Measurements from ENCODE around the gene RAI14. TPM values are rescaled to one million over a fixed set of nuclear protein-coding genes. Genes with fewer than 3 reads are reported as not detected.

The RAI14 gene
- total and polyA plus RNA-seq, 2 experiments from 2014 or later: 42.2 to 49.6 TPM

DNA sequence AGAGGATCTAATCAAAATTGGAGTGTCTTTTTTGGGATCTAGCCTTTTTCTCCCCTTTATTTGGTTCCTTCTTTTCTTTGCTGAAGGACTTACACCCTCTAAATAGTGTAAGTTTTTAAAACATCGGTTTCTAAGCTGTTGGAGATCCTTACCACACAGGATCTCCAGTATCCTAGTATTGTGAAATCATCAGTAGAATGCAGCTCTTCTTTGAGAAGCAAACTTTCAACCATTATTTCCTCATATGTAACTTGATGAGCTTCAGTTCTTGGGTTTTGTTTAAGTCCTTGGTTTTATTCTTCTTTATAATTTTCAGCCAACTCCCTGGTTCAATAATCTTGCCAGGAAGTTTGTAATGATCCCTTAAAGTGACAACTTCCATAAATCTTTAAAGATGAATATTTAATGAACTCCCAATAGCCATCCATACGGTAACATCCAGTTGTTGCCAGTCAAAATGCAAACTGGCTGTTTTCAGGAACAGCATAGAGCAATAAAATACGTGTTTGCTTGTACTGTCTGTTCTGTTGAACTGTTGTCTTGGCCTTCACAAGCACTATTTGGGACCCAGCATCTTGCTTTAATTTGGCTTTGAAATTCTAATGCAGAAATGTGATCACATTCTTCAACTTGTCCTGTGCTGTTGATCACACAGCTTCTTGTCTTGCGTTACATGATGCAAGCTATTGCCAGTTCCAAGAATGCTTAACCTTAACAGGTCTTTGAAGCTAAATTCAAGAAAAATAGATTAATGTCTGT lies 148.0 kb downstream of the RAI14 start:
- 78% methylated on average over 4 of the region's 4 CpGs for WGBS (ENCODE audit: low lambda C conversion rate, missing lambda C conversion rate)
- DNase-seq (ENCODE audit: low spot score): no peak
- H3K9me3 ChIP-seq (ENCODE audit: low read depth): no peaks in the 10 kb centered on the region
- no peaks in the 10 kb centered on the region for H3K27me3 ChIP-seq
- H4K20me1 ChIP-seq (ENCODE audit: insufficient read depth, poor library complexity, severe bottlenecking): no peaks in the 10 kb centered on the region
- TF ChIP-seq, protein P1, sequence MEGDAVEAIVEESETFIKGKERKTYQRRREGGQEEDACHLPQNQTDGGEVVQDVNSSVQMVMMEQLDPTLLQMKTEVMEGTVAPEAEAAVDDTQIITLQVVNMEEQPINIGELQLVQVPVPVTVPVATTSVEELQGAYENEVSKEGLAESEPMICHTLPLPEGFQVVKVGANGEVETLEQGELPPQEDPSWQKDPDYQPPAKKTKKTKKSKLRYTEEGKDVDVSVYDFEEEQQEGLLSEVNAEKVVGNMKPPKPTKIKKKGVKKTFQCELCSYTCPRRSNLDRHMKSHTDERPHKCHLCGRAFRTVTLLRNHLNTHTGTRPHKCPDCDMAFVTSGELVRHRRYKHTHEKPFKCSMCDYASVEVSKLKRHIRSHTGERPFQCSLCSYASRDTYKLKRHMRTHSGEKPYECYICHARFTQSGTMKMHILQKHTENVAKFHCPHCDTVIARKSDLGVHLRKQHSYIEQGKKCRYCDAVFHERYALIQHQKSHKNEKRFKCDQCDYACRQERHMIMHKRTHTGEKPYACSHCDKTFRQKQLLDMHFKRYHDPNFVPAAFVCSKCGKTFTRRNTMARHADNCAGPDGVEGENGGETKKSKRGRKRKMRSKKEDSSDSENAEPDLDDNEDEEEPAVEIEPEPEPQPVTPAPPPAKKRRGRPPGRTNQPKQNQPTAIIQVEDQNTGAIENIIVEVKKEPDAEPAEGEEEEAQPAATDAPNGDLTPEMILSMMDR (IDR thresholded peaks at IDR 0.05; ENCODE audit: poor library complexity): no peak
- TF ChIP-seq EZH2 (IDR thresholded peaks at IDR 0.05; ENCODE audit: borderline replicate concordance) (no peak), EZH2phosphoT487 (IDR thresholded peaks at IDR 0.05; ENCODE audit: low read depth, severe bottlenecking, unreplicated experiment) (no peak)
- no peaks in the 10 kb centered on the region for H3K36me3 ChIP-seq (replicated peaks; ENCODE audit: insufficient read depth, low read depth)
- peak overlapping the region; percentile 13 for H3K27ac ChIP-seq
- no peaks in the 10 kb centered on the region for H3K9me2 ChIP-seq (replicated peaks; ENCODE audit: insufficient read depth)
- no peak overlapping the region for H2AFZ ChIP-seq
- no peak overlapping the region for H3K4me3 ChIP-seq
- H3K4me1 ChIP-seq (ENCODE audit: insufficient read depth): no peaks in the 10 kb centered on the region
- no peak overlapping the region for H3K4me2 ChIP-seq
- no peaks in the 10 kb centered on the region for H3K79me2 ChIP-seq

DNA sequence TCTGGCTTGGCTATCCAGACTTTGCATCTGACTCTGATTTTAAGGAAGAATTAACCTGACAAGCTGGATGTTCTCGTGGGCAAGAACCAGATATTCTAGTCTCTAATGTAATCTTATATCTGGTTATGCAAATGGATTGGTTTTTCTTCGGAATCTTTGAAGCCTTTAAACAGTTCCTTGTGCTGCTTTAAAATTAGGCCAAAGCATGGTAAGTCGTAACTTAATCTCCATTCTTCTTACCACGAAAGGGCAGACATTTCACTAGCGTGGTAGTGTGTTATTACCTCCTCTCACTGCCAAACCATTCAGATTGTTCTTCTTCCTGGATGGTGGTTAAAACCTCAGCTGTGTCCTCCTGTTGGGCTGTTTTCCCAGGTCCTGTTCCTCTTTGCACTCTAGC lies 148.8 kb downstream of the RAI14 start:
- Histone ChIP-seq H3K27me3 (no peaks in the 10 kb centered on the region), H3K4me1 (ENCODE audit: insufficient read depth) (no peaks in the 10 kb centered on the region), H2AFZ (no peak overlapping the region), H3K27ac (peak overlapping the region; percentile 13), H3K9me2 (replicated peaks; ENCODE audit: insufficient read depth) (no peaks in the 10 kb centered on the region), H3K4me3 (no peak overlapping the region), H3K79me2 (no peaks in the 10 kb centered on the region), H3K9me3 (ENCODE audit: low read depth) (no peaks in the 10 kb centered on the region), H3K4me2 (no peak overlapping the region), H3K36me3 (replicated peaks; ENCODE audit: insufficient read depth, low read depth) (no peaks in the 10 kb centered on the region), H4K20me1 (ENCODE audit: insufficient read depth, poor library complexity, severe bottlenecking) (no peaks in the 10 kb centered on the region)
- WGBS (ENCODE audit: low lambda C conversion rate, missing lambda C conversion rate): 76% methylated on average over 5 of the region's 5 CpGs
- TF ChIP-seq, protein P1 (IDR thresholded peaks at IDR 0.05; ENCODE audit: poor library complexity): no peak
- TF ChIP-seq EZH2 (IDR thresholded peaks at IDR 0.05; ENCODE audit: borderline replicate concordance): no peak
- no peak for TF ChIP-seq EZH2phosphoT487 (IDR thresholded peaks at IDR 0.05; ENCODE audit: low read depth, severe bottlenecking, unreplicated experiment)
- no peak for DNase-seq (ENCODE audit: low spot score)

DNA sequence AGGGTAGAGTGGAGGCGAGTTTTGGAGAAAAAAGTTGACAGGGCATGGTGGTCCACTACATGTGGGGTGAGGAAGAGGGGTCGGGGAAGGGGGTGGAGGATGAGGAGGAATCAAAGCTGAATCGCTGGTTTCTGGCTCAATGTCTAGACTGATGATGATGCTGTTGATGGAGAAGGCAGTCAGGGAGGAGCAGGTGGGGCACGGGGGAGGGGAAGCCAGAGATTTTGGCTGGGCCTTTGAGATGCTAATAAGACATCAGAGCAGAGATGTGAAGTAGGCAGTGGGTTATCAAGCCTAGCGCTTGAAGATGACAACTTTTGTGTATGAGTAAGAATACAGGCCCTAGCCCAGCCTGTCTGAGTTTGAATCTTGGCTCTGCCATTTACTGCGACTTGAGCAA lies 150.4 kb downstream of the RAI14 start:
- H3K4me1 ChIP-seq (ENCODE audit: insufficient read depth): no peaks in the 10 kb centered on the region
- no peaks in the 10 kb centered on the region for H3K27me3 ChIP-seq
- no peaks in the 10 kb centered on the region for H4K20me1 ChIP-seq (ENCODE audit: insufficient read depth, poor library complexity, severe bottlenecking)
- H2AFZ ChIP-seq: no peak overlapping the region
- no peak for TF ChIP-seq EZH2 (IDR thresholded peaks at IDR 0.05; ENCODE audit: borderline replicate concordance)
- TF ChIP-seq EZH2phosphoT487 (IDR thresholded peaks at IDR 0.05; ENCODE audit: low read depth, severe bottlenecking, unreplicated experiment): no peak
- no peak overlapping the region for H3K27ac ChIP-seq
- no peak overlapping the region for H3K4me3 ChIP-seq
- H3K9me3 ChIP-seq (ENCODE audit: low read depth): no peaks in the 10 kb centered on the region
- no peaks in the 10 kb centered on the region for H3K79me2 ChIP-seq
- 97% methylated on average over 6 of the region's 6 CpGs for WGBS (ENCODE audit: low lambda C conversion rate, missing lambda C conversion rate)
- no peaks in the 10 kb centered on the region for H3K9me2 ChIP-seq (replicated peaks; ENCODE audit: insufficient read depth)
- no peak overlapping the region for H3K4me2 ChIP-seq
- no peak for DNase-seq (ENCODE audit: low spot score)
- H3K36me3 ChIP-seq (replicated peaks; ENCODE audit: insufficient read depth, low read depth): no peaks in the 10 kb centered on the region

DNA sequence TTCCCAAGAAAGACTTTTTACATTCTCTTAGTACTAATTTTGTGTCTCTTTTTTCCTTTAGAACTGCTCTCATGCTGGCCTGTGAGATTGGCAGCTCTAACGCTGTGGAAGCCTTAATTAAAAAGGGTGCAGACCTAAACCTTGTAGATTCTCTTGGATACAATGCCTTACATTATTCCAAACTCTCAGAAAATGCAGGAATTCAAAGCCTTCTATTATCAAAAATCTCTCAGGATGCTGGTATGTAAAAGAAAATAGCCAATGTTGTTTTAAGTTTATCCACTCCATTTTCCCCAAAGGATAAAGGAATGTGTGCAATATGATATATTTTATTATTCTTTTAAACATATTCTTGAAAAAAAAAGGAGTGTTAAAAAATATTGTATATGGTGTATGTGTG lies 155.6 kb downstream of the RAI14 start:
- Histone ChIP-seq H2AFZ (no peak overlapping the region), H3K4me3 (no peak overlapping the region), H4K20me1 (ENCODE audit: insufficient read depth, poor library complexity, severe bottlenecking) (no peaks in the 10 kb centered on the region), H3K4me2 (no peak overlapping the region), H3K27ac (no peak overlapping the region), H3K36me3 (replicated peaks; ENCODE audit: insufficient read depth, low read depth) (no peaks in the 10 kb centered on the region), H3K9me2 (replicated peaks; ENCODE audit: insufficient read depth) (no peaks in the 10 kb centered on the region), H3K79me2 (no peaks in the 10 kb centered on the region), H3K4me1 (ENCODE audit: insufficient read depth) (no peaks in the 10 kb centered on the region), H3K9me3 (ENCODE audit: low read depth) (no peaks in the 10 kb centered on the region), H3K27me3 (no peaks in the 10 kb centered on the region)
- TF ChIP-seq EZH2 (IDR thresholded peaks at IDR 0.05; ENCODE audit: borderline replicate concordance) (no peak), EZH2phosphoT487 (IDR thresholded peaks at IDR 0.05; ENCODE audit: low read depth, severe bottlenecking, unreplicated experiment) (no peak)
- TF ChIP-seq, protein P1 (IDR thresholded peaks at IDR 0.05; ENCODE audit: poor library complexity): no peak
- 82% methylated on average over 1 of the region's 1 CpG for WGBS (ENCODE audit: low lambda C conversion rate, missing lambda C conversion rate)
- DNase-seq (ENCODE audit: low spot score): no peak
